Heart left ventricle (tissue), 16 donors: ENCODE results near the gene UBN1. TPM values are rescaled to one million over a fixed set of nuclear protein-coding genes. Genes with fewer than 3 reads are reported as not detected.

Experiments
- ATAC-seq, 4 donors: fragments of 200-7000 bp; cut with Tn5 transposase; one replicate each; pipeline ENCODE4 v1.9.1; 2020 to 2022; ENCODE audit warnings: moderate library complexity in 4 of 4, mild to moderate bottlenecking in 3 of 4, moderate number of reproducible peaks in 1 of 4
- DNase-seq, 5 donors: peaks; one replicate each; pipeline ENCODE4 v3.0.0-alpha.2; 2020
- H3K27ac ChIP-seq, 12 donors: fragments of 200-600 bp; sonication (generic) in 4 of 12; one replicate each; pipeline versions ENCODE4 v1.5.0 to v1.8.0; 2016 to 2022; ENCODE audit warnings: mild to moderate bottlenecking in 2 of 12
- H3K27me3 ChIP-seq, 9 donors: fragments of 200-600 bp; sonication (generic) in 2 of 9; one replicate each; pipeline versions ENCODE4 v1.5.1 to v1.8.0; 2016 to 2022; ENCODE audit warnings: mild to moderate bottlenecking in 3 of 9
- H3K36me3 ChIP-seq, 9 donors: fragments of 200-600 bp; sonication (generic) in 2 of 9; one replicate each; pipeline versions ENCODE4 v1.5.0 to v1.8.0; 2018 to 2022; ENCODE audit warnings: mild to moderate bottlenecking in 2 of 9
- H3K4me1 ChIP-seq, 12 donors: fragments of 200-600 bp; sonication (generic) in 4 of 12; one replicate each; pipeline versions ENCODE4 v1.5.0 to v1.8.0; 2016 to 2022; ENCODE audit warnings: mild to moderate bottlenecking in 3 of 12
- H3K4me3 ChIP-seq, 12 donors: fragments of 200-600 bp; sonication (generic) in 4 of 12; one replicate each; pipeline versions ENCODE4 v1.5.0 to v1.8.0; 2017 to 2022; ENCODE audit warnings: mild to moderate bottlenecking in 9 of 12, moderate library complexity in 4 of 12
- H3K9me3 ChIP-seq, 12 donors: fragments of 200-600 bp; sonication (generic) in 4 of 12; one replicate each; pipeline versions ENCODE4 v1.5.0 to v1.8.0; 2016 to 2022; ENCODE audit warnings: mild to moderate bottlenecking in 1 of 12
- CTCF ChIP-seq, 12 donors: fragments of 200-600 bp; sonication (generic) in 4 of 12; IDR thresholded peaks; one replicate each; pipeline versions ENCODE4 v1.5.0 to v1.8.0; 2018 to 2022; ENCODE audit warnings: antibody characterized with exemption in 12 of 12, mild to moderate bottlenecking in 5 of 12
- POLR2A ChIP-seq, 2 donors: fragments of 450-650 bp; IDR thresholded peaks; one replicate each; pipeline ENCODE4 v1.6.1; 2017; ENCODE audit warnings: antibody characterized with exemption in 2 of 2, mild to moderate bottlenecking in 2 of 2, moderate library complexity in 2 of 2
- WGBS, 4 donors: extraction: QIAGEN DNeasy Blood & Tissue Kit in 2 of 4; methylation state at CpG; one replicate each; pipeline versions ENCODE4 v1.1.5 to v1.1.7; 2013 to 2018; 5-methylcytosine and 5-hydroxymethylcytosine counted together
- intact Hi-C, 10 donors: fragments of 100-400 bp; cut with DNase I; formaldehyde crosslinking; loops; one replicate each; pipeline versions ENCODE4 v1.11.1 to v1.14.2; 2022
- polyA plus RNA-seq, 2 donors: library from polyadenylated mRNA; stranded (reverse); fragments of 200-250 nt; gene quantifications; one replicate each; pipeline ENCODE4 v1.2.3, GENCODE V29; 2013
- total RNA-seq, 9 donors: library from RNA; depleted of rRNA in 2 of 9; stranded (reverse); fragments of >200 nt in 2 of 9; fragmentation: NEBNext Ultra II Directional in 3 of 9; extraction: Animal tissue kit (Norgen Biotek cat#: 25700) in 3 of 9; gene quantifications; one replicate each; pipeline versions ENCODE4 v1.1.0 to v1.2.4, GENCODE V29; 2016 to 2023
- donor health status: ischemic (EF 13 %, LVEDD 7.1; RV severe dilation, severe dysfunction).
- donor health status: healthy with polysubstance abuse.
- donor health status: DM: no; HTN: yes; CAD: no.
- donor health status: DM: no; HTN: no; CAD: no.
- donor health status: ischemic (EF 25% LVEDD 6.9; RV normal size, moderate dysfunction).
- donor health status: ischemic (EF 25% LVEDD 5.7; RV mildly dilated, moderate dysfunction).
- donor health status: healthy.
- donor health status: DM: yes; HTN: yes; CAD: no.
- donor health status: ischemic (EF 35%, LVEDD 5.7; RV mildly dilated, moderate dysfunction).
- donor health status: nonischemic (EF 11% LVEDD 7.7; RV severe dilation, severe dysfunction).
- donor health status: DM: yes; HTN: yes; CAD: no.
- donor health status: PGD.
- donor health status: ischemic (EF 29% LVEDD 5.4; RV normal size, mild dysfunction).
- donor health status: nonischemic (EF 23%, LVEDD 6.1; RV moderate dilation, normal function).

Gene UBN1
- total and polyA plus RNA-seq, 11 donors, result 20.3 to 77.9 (median 32.7) TPM

GRCh38 chr16:4922721-4923342, 75.6 kb downstream of the UBN1 start:
- no peak overlapping the region for H3K27ac ChIP-seq
- ATAC-seq (no peak), DNase-seq (no peak)
- peaks cover 0 to 2% (median 0%) of the 10 kb centered on the region in 9 donors for H3K36me3 ChIP-seq
- H3K4me3 ChIP-seq, result no peak overlapping the region
- 75 to 82% (median 78%) methylated on average over 18 of the region's 18 CpGs for WGBS, 4 donors
- peaks cover 0 to 7% (median 0%) of the 10 kb centered on the region in 12 donors for H3K4me1 ChIP-seq
- TF ChIP-seq CTCF (IDR thresholded peaks at IDR 0.05), result no peak
- no peak for TF ChIP-seq POLR2A (IDR thresholded peaks at IDR 0.05)
- H3K9me3 ChIP-seq, result peaks cover 0 to 20% (median 10%) of the 10 kb centered on the region in 12 donors
- H3K27me3 ChIP-seq, result no peaks in the 10 kb centered on the region
- intact Hi-C loops, result no loop called here

GRCh38 chr16:4923853-4924252, 76.6 kb downstream of the UBN1 start:
- ATAC-seq (no peak), DNase-seq (no peak)
- TF ChIP-seq POLR2A (IDR thresholded peaks at IDR 0.05), result no peak
- TF ChIP-seq CTCF (IDR thresholded peaks at IDR 0.05), result no peak
- 78 to 85% (median 79%) methylated on average over 6 of the region's 6 CpGs for WGBS, 4 donors
- Histone ChIP-seq H3K27me3 (no peaks in the 10 kb centered on the region), H3K27ac (no peak overlapping the region), H3K36me3 (peaks cover 0 to 2% (median 0%) of the 10 kb centered on the region in 9 donors), H3K9me3 (peaks cover 0 to 21% (median 10%) of the 10 kb centered on the region in 12 donors), H3K4me1 (peaks cover 0 to 7% (median 0%) of the 10 kb centered on the region in 12 donors), H3K4me3 (no peak overlapping the region)
- intact Hi-C loops, result no loop called here

DNA sequence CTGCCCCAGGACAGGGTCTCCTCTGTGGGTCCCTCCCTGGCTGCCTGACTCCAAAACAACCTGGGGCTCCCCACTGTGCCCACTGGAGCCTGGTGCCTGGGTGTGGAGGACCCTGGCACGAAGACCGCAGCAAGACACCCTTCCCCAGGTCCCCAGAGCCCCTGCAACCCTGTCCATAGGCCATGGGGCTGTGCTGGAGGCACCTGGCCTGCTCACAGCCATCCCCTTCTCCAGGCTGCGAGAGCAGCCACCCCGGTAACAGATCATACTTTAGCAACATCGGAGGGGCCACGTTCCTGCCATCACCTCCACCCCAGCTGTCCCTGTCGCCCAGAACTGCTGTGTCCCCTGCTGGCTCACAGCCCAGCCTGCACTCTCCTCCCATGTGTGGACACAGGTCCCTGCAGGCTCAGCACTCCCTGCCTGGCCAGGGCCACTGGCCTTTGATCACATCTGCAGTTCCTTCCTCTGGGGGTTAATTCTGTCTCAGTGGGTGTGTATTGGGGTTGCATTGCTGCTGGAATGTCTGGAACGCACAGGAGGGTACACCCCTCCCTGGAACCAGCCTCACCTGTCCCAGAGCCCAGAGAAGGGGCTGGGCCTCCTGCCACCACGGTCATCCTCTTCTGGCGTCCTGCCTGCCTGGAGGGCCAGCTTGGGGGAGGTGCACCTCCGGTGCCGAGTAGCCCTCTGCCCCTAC, 77.5 kb downstream of the UBN1 start:
- Histone ChIP-seq H3K36me3 (peaks cover 0 to 2% (median 0%) of the 10 kb centered on the region in 9 donors), H3K27me3 (no peaks in the 10 kb centered on the region), H3K9me3 (peaks cover 0 to 21% (median 10%) of the 10 kb centered on the region in 12 donors), H3K4me3 (no peak overlapping the region), H3K27ac (no peak overlapping the region), H3K4me1 (peaks cover 0 to 7% (median 0%) of the 10 kb centered on the region in 12 donors)
- peak in 3 of 4 donors; percentile 22 to 36 (median 34) for ATAC-seq
- no peak for DNase-seq
- no peak for TF ChIP-seq CTCF (IDR thresholded peaks at IDR 0.05)
- TF ChIP-seq POLR2A (IDR thresholded peaks at IDR 0.05), result no peak
- intact Hi-C loops, result no loop called here
- 35 to 43% (median 42%) methylated on average over 11 to 12 of the region's 12 CpGs for WGBS, 4 donors

DNA sequence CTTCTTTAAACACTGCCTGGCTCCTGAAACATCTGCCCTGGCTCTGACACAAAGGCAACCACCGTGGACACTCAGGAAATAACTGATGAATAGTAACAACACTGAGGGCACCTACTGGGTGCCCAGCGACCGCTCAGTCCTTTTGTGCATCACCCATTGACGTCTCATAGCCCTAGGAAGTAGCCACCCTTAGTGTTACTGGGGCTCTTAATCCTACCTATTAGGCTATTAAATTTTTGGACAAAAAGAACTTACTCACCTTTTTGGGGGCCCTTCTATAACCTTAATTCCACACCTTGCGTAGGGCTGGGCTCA, 78.0 kb downstream of the UBN1 start:
- WGBS, 4 donors, result 74 to 78% (median 77%) methylated on average over 5 of the region's 5 CpGs
- Histone ChIP-seq H3K4me3 (no peak overlapping the region), H3K4me1 (peaks cover 0 to 7% (median 0%) of the 10 kb centered on the region in 12 donors), H3K27me3 (no peaks in the 10 kb centered on the region), H3K36me3 (peaks cover 0 to 2% (median 0%) of the 10 kb centered on the region in 9 donors), H3K9me3 (peaks cover 0 to 21% (median 10%) of the 10 kb centered on the region in 12 donors), H3K27ac (no peak overlapping the region)
- intact Hi-C loops, result no loop called here
- DNase-seq, result no peak
- no peak for TF ChIP-seq POLR2A (IDR thresholded peaks at IDR 0.05)
- TF ChIP-seq CTCF (IDR thresholded peaks at IDR 0.05), result no peak
- ATAC-seq, result peak in 1 of 4 donors; percentile 18
